Testis (tissue), 3 donors: ENCODE measurements around the gene BIVM. TPM values are rescaled to one million over a fixed set of nuclear protein-coding genes. Genes with fewer than 3 reads are reported as not detected.

ENCODE experiments used
- DNase-seq: peaks from one replicate; pipeline ENCODE4 v3.0.0-alpha.2; 2019
- H3K27ac ChIP-seq, 2 donors: fragments of 200-600 bp; sonication (generic); one replicate each; pipeline ENCODE4 v1.5.1; 2019
- H3K27me3 ChIP-seq: fragments of 200-600 bp; sonication (generic); one replicate; pipeline ENCODE4 v1.5.1; 2019
- H3K36me3 ChIP-seq: fragments of 200-600 bp; sonication (generic); one replicate; pipeline ENCODE4 v1.5.1; 2017; ENCODE audit warnings: low read depth; ENCODE audit errors: missing control alignments
- H3K4me1 ChIP-seq: fragments of 200-600 bp; sonication (generic); one replicate; pipeline ENCODE4 v1.5.1; 2019
- H3K4me3 ChIP-seq, 2 donors: fragments of 200-600 bp; sonication (generic); one replicate each; pipeline ENCODE4 v1.5.1; 2017 to 2019
- H3K9me3 ChIP-seq: fragments of 200-600 bp; sonication (generic); one replicate; pipeline ENCODE4 v1.5.1; 2017
- CTCF ChIP-seq, 3 experiments: fragments of 450-650 bp in 2 of 3; fragments of 200-600 bp in 1 of 3; sonication (generic) in 1 of 3; IDR thresholded peaks; one replicate each; pipeline ENCODE4 v1.5.1; 2016 to 2019; ENCODE audit warnings: antibody characterized with exemption in 3 of 3, mild to moderate bottlenecking in 2 of 3, moderate library complexity in 1 of 3
- POLR2A ChIP-seq: fragments of 450-650 bp; IDR thresholded peaks from one replicate; pipeline ENCODE4 v1.6.1; 2017; ENCODE audit warnings: antibody characterized with exemption, mild to moderate bottlenecking, moderate library complexity
- WGBS, 2 donors: methylation state at CpG; one replicate each; pipeline ENCODE4 v1.1.5; 2018; 5-methylcytosine and 5-hydroxymethylcytosine counted together
- intact Hi-C: fragments of 100-400 bp; cut with DNase I; formaldehyde crosslinking; loops from one replicate; pipeline ENCODE4 v1.15.1; 2023; ENCODE audit warnings: low total_unique reads
- polyA plus RNA-seq: library from polyadenylated mRNA; stranded (reverse); fragments of 350-450 nt; fragmentation: Illumina TruSeq; extraction: RNeasy Lipid Tissue Mini Kit (QIAGEN cat#74804); gene quantifications from one replicate; pipeline ENCODE4 v1.2.3, GENCODE V29; 2014; ENCODE audit warnings: low read depth, low replicate concordance; ENCODE audit not compliant: insufficient read depth
- total RNA-seq, 2 donors: library from RNA; depleted of rRNA; stranded (reverse); fragments of >200 nt; gene quantifications; one replicate each; pipeline ENCODE4 v1.2.3, GENCODE V29; 2016

BIVM gene
- total and polyA plus RNA-seq, 3 donors from 2014 or later: 4.7 to 9.1 (median 8.4) TPM

GRCh38 chr13:102836471-102836870, 37.6 kb downstream of the BIVM start:
- H3K4me1 ChIP-seq: no peaks in the 10 kb centered on the region
- 94% methylated on average over 4 of the region's 4 CpGs for WGBS, 2 donors
- H3K36me3 ChIP-seq: no peaks in the 10 kb centered on the region
- intact Hi-C loops: no loop called here
- no peak for DNase-seq
- H3K27ac ChIP-seq: no peak overlapping the region
- H3K9me3 ChIP-seq: no peaks in the 10 kb centered on the region
- H3K4me3 ChIP-seq: no peak overlapping the region
- H3K27me3 ChIP-seq: no peaks in the 10 kb centered on the region
- TF ChIP-seq CTCF (IDR thresholded peaks at IDR 0.05) (no peak), POLR2A (no peak)

GRCh38 chr13:102838273-102838672, 39.4 kb downstream of the BIVM start:
- intact Hi-C loops: no loop called here
- WGBS, 2 donors: 76 to 79% methylated on average over 1 of the region's 1 CpG
- H3K4me1 ChIP-seq: no peaks in the 10 kb centered on the region
- H3K36me3 ChIP-seq: no peaks in the 10 kb centered on the region
- H3K27ac ChIP-seq: no peak overlapping the region
- no peaks in the 10 kb centered on the region for H3K27me3 ChIP-seq
- H3K4me3 ChIP-seq: no peak overlapping the region
- H3K9me3 ChIP-seq: no peaks in the 10 kb centered on the region
- no peak for TF ChIP-seq POLR2A
- DNase-seq: no peak

- H3K27me3 ChIP-seq: no peaks in the 10 kb centered on the region
Measured at GRCh38 chr13:102838982-102839381, 40.1 kb downstream of the BIVM start.

GRCh38 chr13:102839462-102839861, 40.5 kb downstream of the BIVM start:
- 89 to 92% methylated on average over 5 of the region's 5 CpGs for WGBS, 2 donors
- Histone ChIP-seq H3K27ac (no peak overlapping the region), H3K4me3 (no peak overlapping the region), H3K9me3 (no peaks in the 10 kb centered on the region), H3K36me3 (no peaks in the 10 kb centered on the region), H3K27me3 (no peaks in the 10 kb centered on the region), H3K4me1 (no peaks in the 10 kb centered on the region)
- DNase-seq: no peak
- TF ChIP-seq CTCF (IDR thresholded peaks at IDR 0.05) (no peak), POLR2A (no peak)
- intact Hi-C loops: no loop called here

More at GRCh38 chr13:102838982-102839381, 40.1 kb downstream of the BIVM start:
- 43 to 47% methylated on average over 4 of the region's 4 CpGs for WGBS, 2 donors
- Histone ChIP-seq H3K27ac (no peak overlapping the region), H3K9me3 (no peaks in the 10 kb centered on the region), H3K4me3 (no peak overlapping the region), H3K4me1 (no peaks in the 10 kb centered on the region), H3K36me3 (no peaks in the 10 kb centered on the region)
- no peak for TF ChIP-seq CTCF (IDR thresholded peaks at IDR 0.05)
- TF ChIP-seq POLR2A: no peak
- DNase-seq: no peak
- intact Hi-C loops: no loop called here

GRCh38 chr13:102845289-102845629, 46.3 kb downstream of the BIVM start:
- H3K4me1 ChIP-seq: peaks cover 3% of the 10 kb centered on the region
- H3K27me3 ChIP-seq: no peaks in the 10 kb centered on the region
- no peak for DNase-seq
- peak overlapping the region; percentile 80 to 97 for H3K27ac ChIP-seq
- peak overlapping the region; percentile 80 to 92 for H3K4me3 ChIP-seq
- TF ChIP-seq POLR2A: no peak
- no peak for TF ChIP-seq CTCF (IDR thresholded peaks at IDR 0.05)
- no peaks in the 10 kb centered on the region for H3K9me3 ChIP-seq
- 1 to 2% methylated on average over 13 of the region's 13 CpGs for WGBS, 2 donors
- intact Hi-C loops: no loop called here
- H3K36me3 ChIP-seq: no peaks in the 10 kb centered on the region
